HEK293 (cell line): ENCODE results near the gene BCDIN3D.

Experiments
- CTCF ChIP-seq: fragments of 450-650 bp; formaldehyde crosslinking; IDR thresholded peaks from 2 replicates; pipeline ENCODE4 v1.5.1; 2016; ENCODE audit warnings: missing biosample characterization, missing genetic modification characterization
- PRDM10 ChIP-seq: fragments of 450-650 bp; formaldehyde crosslinking; IDR thresholded peaks from 2 replicates; pipeline ENCODE4 v1.5.1; 2016; ENCODE audit warnings: missing biosample characterization, missing genetic modification characterization
- REST ChIP-seq: fragments of 450-650 bp; formaldehyde crosslinking; IDR thresholded peaks from 2 replicates; pipeline ENCODE4 v1.5.1; 2016; ENCODE audit warnings: missing biosample characterization, missing genetic modification characterization
- ZBTB10 ChIP-seq: fragments of 450-650 bp; formaldehyde crosslinking; IDR thresholded peaks from 2 replicates; pipeline ENCODE4 v1.5.1; 2016; ENCODE audit warnings: missing biosample characterization, missing genetic modification characterization
- ZFP41 ChIP-seq: fragments of 450-650 bp; formaldehyde crosslinking; IDR thresholded peaks from 2 replicates; pipeline ENCODE4 v1.5.1; 2016; ENCODE audit warnings: missing biosample characterization, missing genetic modification characterization, borderline replicate concordance
- ZIC2 ChIP-seq: fragments of 450-650 bp; formaldehyde crosslinking; IDR thresholded peaks from 2 replicates; pipeline ENCODE4 v1.5.1; 2016; ENCODE audit warnings: missing biosample characterization, missing genetic modification characterization
- ZNF133 ChIP-seq: fragments of 450-650 bp; formaldehyde crosslinking; IDR thresholded peaks from 2 replicates; pipeline ENCODE4 v1.5.1; 2016; ENCODE audit warnings: missing biosample characterization, missing genetic modification characterization
- ZNF544 ChIP-seq: fragments of 450-650 bp; formaldehyde crosslinking; IDR thresholded peaks from 2 replicates; pipeline ENCODE4 v1.5.0; 2017; ENCODE audit warnings: missing biosample characterization, missing genetic modification characterization

- TF ChIP-seq ZNF544 (no peak), CTCF (tag by site-specific recombination) (no peak), ZNF133 (tag by site-specific recombination) (no peak), PRDM10 (tag by site-specific recombination) (no peak), ZIC2 (tag by site-specific recombination) (no peak), REST (no peak), ZBTB10 (tag by site-specific recombination) (no peak), ZFP41 (tag by site-specific recombination) (no peak)
Observed at GRCh38 chr12:49889361-49890095, 46.6 kb upstream of the BCDIN3D start.
